Left ventricle myocardium inferior (tissue), 1 donor: ENCODE data around the gene EEF1AKMT4. TPM values are rescaled to one million over a fixed set of nuclear protein-coding genes. Genes with fewer than 3 reads are reported as not detected.

ENCODE experiments used
- DNase-seq: peaks from one replicate; pipeline ENCODE4 v3.0.0-alpha.2; 2020
- H3K27ac ChIP-seq: fragments of 200-600 bp; replicated peaks from 2 replicates; pipeline ENCODE4 v1.8.0; 2021
- H3K27me3 ChIP-seq: fragments of 200-600 bp; 2 replicates; pipeline ENCODE4 v1.8.0; 2021; ENCODE audit warnings: low read depth
- H3K36me3 ChIP-seq: fragments of 200-600 bp; 2 replicates; pipeline ENCODE4 v1.8.0; 2021
- H3K4me1 ChIP-seq: fragments of 200-600 bp; 2 replicates; pipeline ENCODE4 v1.8.0; 2021
- H3K4me3 ChIP-seq: fragments of 200-600 bp; 2 replicates; pipeline ENCODE4 v1.8.0; 2021; ENCODE audit warnings: mild to moderate bottlenecking, moderate library complexity
- H3K9me3 ChIP-seq: fragments of 200-600 bp; replicated peaks from 2 replicates; pipeline ENCODE4 v1.8.0; 2021
- intact Hi-C: fragments of 100-400 bp; cut with micrococcal nuclease; formaldehyde crosslinking; loops from one replicate; pipeline ENCODE4 v1.11.0; 2022
- microRNA-seq: library from miRNA; unstranded; fragments of <30 nt; microRNA quantifications from one replicate; pipeline ENCODE4 v1.2.0, GENCODE V29; 2020
- total RNA-seq: library from RNA; stranded (reverse); fragmentation: NEBNext Ultra II Directional; extraction: Animal tissue kit (Norgen Biotek cat#: 25700); gene quantifications from one replicate; pipeline ENCODE4 v1.2.1, GENCODE V29; 2021
- TF ChIP-seq, protein P1 (sequence below): fragments of 200-600 bp; IDR thresholded peaks from 2 replicates; pipeline ENCODE4 v1.8.0; 2021; ENCODE audit warnings: antibody characterized with exemption, mild to moderate bottlenecking, borderline replicate concordance
- donor health status: DM: no; HTN: yes; CAD: no; lungs with severe emphysema.

EEF1AKMT4 gene
- total RNA-seq, 1 donor from 2014 or later, result 1.6 TPM

DNA sequence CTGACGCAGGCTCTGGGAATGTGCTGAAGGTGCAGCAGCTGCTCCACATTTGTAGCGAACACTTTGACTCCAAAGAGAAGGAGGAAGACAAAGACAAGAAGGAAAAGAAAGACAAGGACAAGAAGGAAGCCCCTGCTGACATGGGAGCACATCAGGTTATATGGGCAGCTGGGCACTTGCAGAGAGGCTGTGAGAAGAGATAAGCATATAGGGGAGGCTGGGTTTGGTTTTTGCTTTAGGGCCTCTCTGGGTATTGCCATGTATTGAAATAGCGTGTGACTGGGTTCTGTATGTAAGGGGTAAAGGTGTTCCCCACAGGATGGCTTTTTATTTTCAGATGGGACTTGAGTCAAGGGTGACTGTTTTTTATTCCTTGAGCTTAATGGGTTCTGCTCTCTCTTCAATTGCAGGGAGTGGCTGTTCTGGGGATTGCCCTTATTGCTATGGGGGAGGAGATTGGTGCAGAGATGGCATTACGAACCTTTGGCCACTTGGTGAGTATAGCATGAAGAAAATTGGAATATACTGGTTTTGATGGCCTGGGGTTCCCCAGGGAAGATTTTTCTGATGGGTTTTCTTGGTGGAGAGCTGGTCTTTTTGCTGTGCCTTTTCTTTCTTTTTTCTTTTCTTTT is 57.0 kb downstream of the EEF1AKMT4 start:
- H3K36me3 ChIP-seq, result peaks cover 79% of the 10 kb centered on the region
- DNase-seq, result no peak
- intact Hi-C loops, result no loop called here
- H3K4me3 ChIP-seq, result no peak overlapping the region
- no peaks in the 10 kb centered on the region for H3K9me3 ChIP-seq
- H3K27ac ChIP-seq, result no peak overlapping the region
- no peaks in the 10 kb centered on the region for H3K27me3 ChIP-seq
- TF ChIP-seq, protein P1, sequence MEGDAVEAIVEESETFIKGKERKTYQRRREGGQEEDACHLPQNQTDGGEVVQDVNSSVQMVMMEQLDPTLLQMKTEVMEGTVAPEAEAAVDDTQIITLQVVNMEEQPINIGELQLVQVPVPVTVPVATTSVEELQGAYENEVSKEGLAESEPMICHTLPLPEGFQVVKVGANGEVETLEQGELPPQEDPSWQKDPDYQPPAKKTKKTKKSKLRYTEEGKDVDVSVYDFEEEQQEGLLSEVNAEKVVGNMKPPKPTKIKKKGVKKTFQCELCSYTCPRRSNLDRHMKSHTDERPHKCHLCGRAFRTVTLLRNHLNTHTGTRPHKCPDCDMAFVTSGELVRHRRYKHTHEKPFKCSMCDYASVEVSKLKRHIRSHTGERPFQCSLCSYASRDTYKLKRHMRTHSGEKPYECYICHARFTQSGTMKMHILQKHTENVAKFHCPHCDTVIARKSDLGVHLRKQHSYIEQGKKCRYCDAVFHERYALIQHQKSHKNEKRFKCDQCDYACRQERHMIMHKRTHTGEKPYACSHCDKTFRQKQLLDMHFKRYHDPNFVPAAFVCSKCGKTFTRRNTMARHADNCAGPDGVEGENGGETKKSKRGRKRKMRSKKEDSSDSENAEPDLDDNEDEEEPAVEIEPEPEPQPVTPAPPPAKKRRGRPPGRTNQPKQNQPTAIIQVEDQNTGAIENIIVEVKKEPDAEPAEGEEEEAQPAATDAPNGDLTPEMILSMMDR, result no peak
- no peaks in the 10 kb centered on the region for H3K4me1 ChIP-seq

GRCh38 chr3:184307915-184308314 is 58.4 kb downstream of the EEF1AKMT4 start:
- Histone ChIP-seq H3K9me3 (no peaks in the 10 kb centered on the region), H3K36me3 (peaks cover 64% of the 10 kb centered on the region), H3K4me3 (no peak overlapping the region), H3K27ac (no peak overlapping the region), H3K27me3 (no peaks in the 10 kb centered on the region), H3K4me1 (no peaks in the 10 kb centered on the region)
- DNase-seq, result no peak
- intact Hi-C loops, result no loop called here
- TF ChIP-seq, protein P1, result no peak

Small RNA genes within 50 kb of the gene (microRNA-seq; reads per million reads assigned to microRNA genes)
- gene MIR1224, result not detected

Other genes with a start within 250 kb of the EEF1AKMT4 start
- 49.4 TPM for gene ABCC5, start 231.8 kb upstream of the EEF1AKMT4 start, total RNA-seq
- gene HTR3D, start 217.9 kb upstream of the EEF1AKMT4 start, total RNA-seq, result not detected
- gene HTR3C, start 196.6 kb upstream of the EEF1AKMT4 start, total RNA-seq, result not detected
- gene HTR3E, start 152.6 kb upstream of the EEF1AKMT4 start, total RNA-seq, result not detected
- gene EIF2B5, start 114.3 kb upstream of the EEF1AKMT4 start, total RNA-seq, result 32.1 TPM
- gene DVL3, start 94.3 kb upstream of the EEF1AKMT4 start, total RNA-seq, result 63.5 TPM
- gene AP2M1, start 74.8 kb upstream of the EEF1AKMT4 start, total RNA-seq, result 336 TPM
- gene ABCF3, start 63.5 kb upstream of the EEF1AKMT4 start, total RNA-seq, result 70.2 TPM
- not detected for gene VWA5B2, start 20.1 kb upstream of the EEF1AKMT4 start, total RNA-seq
- 16.1 TPM for gene ALG3, start 710 bp upstream of the EEF1AKMT4 start, total RNA-seq
- 0.16 TPM for gene CAMK2N2, start 11.9 kb downstream of the EEF1AKMT4 start, total RNA-seq
- not detected for gene ECE2, start 26.4 kb downstream of the EEF1AKMT4 start, total RNA-seq
- gene PSMD2, start 49.6 kb downstream of the EEF1AKMT4 start, total RNA-seq, result 213 TPM
- 224 TPM for gene EIF4G1, start 64.9 kb downstream of the EEF1AKMT4 start, total RNA-seq
- gene FAM131A, start 87.9 kb downstream of the EEF1AKMT4 start, total RNA-seq, result 30.2 TPM
- gene CLCN2, start 111.9 kb downstream of the EEF1AKMT4 start, total RNA-seq, result 1.7 TPM
- 24.3 TPM for gene POLR2H, start 112.0 kb downstream of the EEF1AKMT4 start, total RNA-seq
- 0.11 TPM for gene THPO, start 128.5 kb downstream of the EEF1AKMT4 start, total RNA-seq
- 6.5 TPM for gene CHRD, start 130.4 kb downstream of the EEF1AKMT4 start, total RNA-seq